Endothelial cell (in vitro differentiated cells): ENCODE data around the gene LYST. TPM values are rescaled to one million over a fixed set of nuclear protein-coding genes. Genes with fewer than 3 reads are reported as not detected.

Experiments used
- DNase-seq: peaks from one replicate; pipeline ENCODE4 v3.0.0; 2021; ENCODE audit warnings: low spot score
- H3K27ac Mint-ChIP-seq: one replicate; pipeline ENCODE4 v1.8.0; 2021; ENCODE audit warnings: mixed read lengths, inconsistent platforms; ENCODE audit not compliant: unreplicated experiment
- H3K27me3 Mint-ChIP-seq: one replicate; pipeline ENCODE4 v1.8.0; 2021; ENCODE audit warnings: mild to moderate bottlenecking, moderate library complexity, mixed read lengths, inconsistent platforms; ENCODE audit not compliant: unreplicated experiment
- H3K36me3 Mint-ChIP-seq: one replicate; pipeline ENCODE4 v1.8.0; 2021; ENCODE audit warnings: mild to moderate bottlenecking, low read depth, mixed read lengths, inconsistent platforms; ENCODE audit not compliant: unreplicated experiment
- H3K4me1 Mint-ChIP-seq: one replicate; pipeline ENCODE4 v1.8.0; 2021; ENCODE audit warnings: mild to moderate bottlenecking, mixed read lengths, inconsistent platforms; ENCODE audit not compliant: unreplicated experiment
- H3K4me3 Mint-ChIP-seq: one replicate; pipeline ENCODE4 v1.8.0; 2021; ENCODE audit warnings: mild to moderate bottlenecking, mixed read lengths, inconsistent platforms; ENCODE audit not compliant: unreplicated experiment
- H3K9me3 Mint-ChIP-seq: one replicate; pipeline ENCODE4 v1.8.0; 2021; ENCODE audit warnings: mixed read lengths, inconsistent platforms; ENCODE audit not compliant: unreplicated experiment
- CTCF ChIP-seq: fragments of 200-600 bp; sonication (generic); IDR thresholded peaks from one replicate; pipeline ENCODE4 v1.5.0; 2021; ENCODE audit warnings: antibody characterized with exemption; ENCODE audit not compliant: unreplicated experiment
- microRNA-seq: library from miRNA; unstranded; fragments of <30 nt; microRNA quantifications from one replicate; pipeline ENCODE4, GENCODE V29; 2020; ENCODE audit not compliant: unreplicated experiment
- total RNA-seq: library from RNA; stranded (reverse); fragmentation: NEBNext Ultra II Directional; extraction: Animal tissue kit (Norgen Biotek cat#: 25700); gene quantifications from one replicate; pipeline ENCODE4 v1.2.1, GENCODE V29; 2021; ENCODE audit not compliant: unreplicated experiment

LYST gene
- total RNA-seq, 1 donor from 2014 or later, result 7.4 TPM

- no peaks in the 10 kb centered on the region for H3K4me1 Mint-ChIP-seq
- H3K27ac Mint-ChIP-seq, result no peak overlapping the region
- no peaks in the 10 kb centered on the region for H3K9me3 Mint-ChIP-seq
- H3K36me3 Mint-ChIP-seq, result no peaks in the 10 kb centered on the region
- no peak overlapping the region for H3K4me3 Mint-ChIP-seq
- no peak for DNase-seq
- TF ChIP-seq CTCF, result no peak
- H3K27me3 Mint-ChIP-seq, result no peaks in the 10 kb centered on the region
Measured at GRCh38 chr1:235617808-235618207, 248.9 kb downstream of the LYST start.

DNA sequence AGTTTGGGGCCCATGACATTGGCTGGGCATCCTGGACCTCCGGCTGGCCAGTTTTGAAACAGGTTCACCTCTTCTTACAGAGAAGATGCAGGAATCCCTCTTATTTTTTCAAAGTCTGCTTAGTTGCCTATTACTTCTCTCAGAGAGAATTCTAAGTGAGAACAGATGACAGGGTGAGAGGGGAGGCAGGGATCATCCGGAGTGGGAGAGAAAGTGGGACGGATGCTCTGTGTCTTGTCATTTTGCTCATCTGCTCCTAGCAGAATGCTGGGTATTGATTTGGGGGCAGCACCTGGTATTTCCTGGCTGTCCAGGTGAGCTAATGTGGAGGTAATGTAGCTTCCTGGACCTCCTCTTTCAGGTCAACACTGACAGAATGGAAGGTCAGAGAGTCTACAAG, 249.6 kb downstream of the LYST start:
- no peaks in the 10 kb centered on the region for H3K36me3 Mint-ChIP-seq

DNA sequence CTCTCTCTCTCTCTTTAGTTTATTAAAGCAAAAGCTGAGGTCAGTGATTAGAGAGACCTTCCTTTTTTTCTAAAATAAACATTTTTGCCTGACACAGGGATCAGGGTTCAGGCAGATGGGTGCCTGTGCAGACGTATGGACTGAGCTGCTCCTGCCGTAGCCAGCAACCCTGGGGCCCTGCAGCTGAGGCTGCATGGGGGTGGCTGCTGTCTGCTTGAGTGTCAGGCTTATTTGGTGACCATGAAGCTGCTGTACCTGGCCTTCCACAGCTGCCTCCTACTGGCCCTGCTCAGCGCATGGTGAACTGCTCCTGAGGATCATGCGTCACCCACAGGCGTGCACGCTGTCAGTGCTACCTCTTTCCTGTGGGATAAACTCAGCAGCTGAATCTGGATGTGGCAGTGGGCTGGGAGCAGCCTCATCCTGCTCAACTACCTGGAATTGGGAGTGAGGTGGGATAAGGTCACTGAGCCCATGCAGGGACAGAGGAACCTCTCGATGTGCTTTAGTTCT, 252.2 kb downstream of the LYST start:
- DNase-seq, result no peak
- no peak overlapping the region for H3K27ac Mint-ChIP-seq
- no peak for TF ChIP-seq CTCF
- no peaks in the 10 kb centered on the region for H3K36me3 Mint-ChIP-seq
- H3K4me3 Mint-ChIP-seq, result no peak overlapping the region
- no peaks in the 10 kb centered on the region for H3K9me3 Mint-ChIP-seq
- no peaks in the 10 kb centered on the region for H3K27me3 Mint-ChIP-seq
- no peaks in the 10 kb centered on the region for H3K4me1 Mint-ChIP-seq

More for the DNA sequence above, 249.6 kb downstream of the LYST start:
- no peak overlapping the region for H3K27ac Mint-ChIP-seq
- H3K4me3 Mint-ChIP-seq, result no peak overlapping the region
- H3K27me3 Mint-ChIP-seq, result no peaks in the 10 kb centered on the region
- TF ChIP-seq CTCF, result no peak
- no peaks in the 10 kb centered on the region for H3K4me1 Mint-ChIP-seq
- no peak for DNase-seq
- H3K9me3 Mint-ChIP-seq, result no peaks in the 10 kb centered on the region

GRCh38 chr1:235613602-235614001, 253.1 kb downstream of the LYST start:
- Mint-ChIP-seq H3K4me1 (no peaks in the 10 kb centered on the region), H3K27ac (no peak overlapping the region), H3K4me3 (no peak overlapping the region), H3K9me3 (no peaks in the 10 kb centered on the region), H3K27me3 (no peaks in the 10 kb centered on the region), H3K36me3 (no peaks in the 10 kb centered on the region)
- TF ChIP-seq CTCF, result no peak
- DNase-seq, result no peak

GRCh38 chr1:235612761-235613160, 253.9 kb downstream of the LYST start:
- no peaks in the 10 kb centered on the region for H3K9me3 Mint-ChIP-seq
- no peaks in the 10 kb centered on the region for H3K27me3 Mint-ChIP-seq
- H3K27ac Mint-ChIP-seq, result no peak overlapping the region
- TF ChIP-seq CTCF, result no peak
- H3K4me3 Mint-ChIP-seq, result no peak overlapping the region
- no peaks in the 10 kb centered on the region for H3K36me3 Mint-ChIP-seq
- no peak for DNase-seq
- no peaks in the 10 kb centered on the region for H3K4me1 Mint-ChIP-seq

Small RNA genes lying within 50 kb of the gene (microRNA-seq; reads per million reads assigned to microRNA genes)
- gene MIR1537, result 0.35 reads per million

Other genes with a start within 250 kb of the LYST start
- 1.8 TPM for gene GNG4, start 217.1 kb downstream of the LYST start, total RNA-seq
- gene NID1, start 198.2 kb upstream of the LYST start, total RNA-seq, result 186 TPM